HG03045 (cell line): ENCODE measurements around the gene BPIFB4.
"Not testable (repeated sequence)": the region's sequence is repeated elsewhere in the genome, so short reads cannot be mapped to it uniquely, and the experiment has no call there.

Experiments
- ATAC-seq: cut with Tn5 transposase; IDR thresholded peaks from one replicate; pipeline ENCODE4 v1.9.1; 2021; ENCODE audit warnings: mild to moderate bottlenecking, moderate library complexity; ENCODE audit not compliant: unreplicated experiment

The BPIFB4 gene

GRCh38 chr20:33079259-33079658 lies at the start of gene BPIFB4:
TSS of gene BPIFB4 (plus strand) at chr20:33079643. CDS start at chr20:33081527, 1,884 bp downstream.
- no peak for ATAC-seq

- no peak for ATAC-seq
Measured at GRCh38 chr20:33030076-33030475, 49.4 kb upstream of the BPIFB4 start.

GRCh38 chr20:33030569-33030968 lies 48.9 kb upstream of the BPIFB4 start:
- ATAC-seq: no peak

GRCh38 chr20:33031531-33031930 lies 47.9 kb upstream of the BPIFB4 start, which contains the start of gene BPIFB6:
TSS of gene BPIFB6 (plus strand) at chr20:33031648. CDS start at chr20:33031648, 0 bp downstream.
- no peak for ATAC-seq

GRCh38 chr20:33032555-33032954 lies 46.9 kb upstream of the BPIFB4 start:
- no peak for ATAC-seq

DNA sequence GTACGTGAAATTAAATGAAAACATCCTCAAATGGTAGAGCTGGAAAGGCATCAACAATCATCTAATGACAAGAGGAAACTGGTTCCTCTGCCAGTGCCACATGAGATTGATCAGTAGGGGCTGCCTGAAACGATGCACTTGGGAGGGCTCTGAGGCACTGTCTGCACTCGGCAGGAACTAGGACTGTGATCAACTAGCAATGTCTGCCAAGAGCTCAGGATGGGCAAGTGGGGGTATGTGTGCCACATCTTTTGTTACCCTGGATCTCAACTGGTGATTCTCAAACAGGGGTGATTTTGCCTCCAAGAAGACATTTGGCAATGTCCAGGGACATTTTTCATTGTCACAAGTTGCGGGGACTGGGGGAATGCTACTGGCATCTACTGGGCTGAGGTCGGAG lies 46.1 kb upstream of the BPIFB4 start:
- no peak for ATAC-seq

GRCh38 chr20:33034115-33034514 lies 45.3 kb upstream of the BPIFB4 start:
- ATAC-seq: no peak

- ATAC-seq: no peak
Measured at GRCh38 chr20:33034901-33035492, 44.4 kb upstream of the BPIFB4 start.

DNA sequence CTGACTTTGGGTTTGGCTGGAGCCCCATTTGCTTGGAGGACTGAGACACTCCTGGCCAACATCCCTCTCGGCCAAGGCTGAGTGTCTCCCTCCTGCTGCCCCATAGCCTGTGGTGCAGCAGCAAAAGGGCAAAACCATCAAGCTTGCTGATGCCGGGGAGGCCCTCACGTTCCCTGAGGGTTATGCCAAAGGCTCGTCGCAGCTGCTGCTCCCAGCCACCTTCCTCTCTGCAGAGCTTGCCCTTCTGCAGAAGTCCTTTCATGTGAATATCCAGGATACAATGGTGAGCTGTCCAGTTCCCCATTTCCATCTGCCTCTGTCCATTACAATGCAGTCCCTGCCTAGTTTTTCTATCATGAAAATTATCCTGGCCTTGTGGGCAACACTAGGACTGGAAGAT lies 42.0 kb upstream of the BPIFB4 start:
- no peak for ATAC-seq

GRCh38 chr20:33038243-33038642 lies 41.2 kb upstream of the BPIFB4 start:
- ATAC-seq: no peak

DNA sequence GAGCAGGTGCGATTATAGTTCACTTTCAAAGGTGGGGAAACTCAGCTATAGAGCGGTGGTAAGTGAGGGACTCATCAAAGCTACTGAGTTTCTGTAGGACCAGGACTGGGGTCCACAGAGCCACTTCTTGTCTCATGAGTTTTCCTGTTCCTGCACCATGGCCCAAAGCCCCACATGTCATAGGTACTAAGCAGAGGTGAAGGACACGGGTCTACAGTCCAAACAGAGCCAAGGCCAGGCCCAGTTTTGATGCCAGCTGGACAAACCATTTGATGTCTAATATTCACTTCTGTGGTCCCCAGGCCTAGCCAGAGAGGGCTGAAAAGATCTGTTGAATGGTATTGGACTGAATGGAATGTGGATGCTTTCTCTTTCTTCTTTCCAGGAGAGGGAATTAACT lies 37.0 kb upstream of the BPIFB4 start:
- ATAC-seq: no peak

DNA sequence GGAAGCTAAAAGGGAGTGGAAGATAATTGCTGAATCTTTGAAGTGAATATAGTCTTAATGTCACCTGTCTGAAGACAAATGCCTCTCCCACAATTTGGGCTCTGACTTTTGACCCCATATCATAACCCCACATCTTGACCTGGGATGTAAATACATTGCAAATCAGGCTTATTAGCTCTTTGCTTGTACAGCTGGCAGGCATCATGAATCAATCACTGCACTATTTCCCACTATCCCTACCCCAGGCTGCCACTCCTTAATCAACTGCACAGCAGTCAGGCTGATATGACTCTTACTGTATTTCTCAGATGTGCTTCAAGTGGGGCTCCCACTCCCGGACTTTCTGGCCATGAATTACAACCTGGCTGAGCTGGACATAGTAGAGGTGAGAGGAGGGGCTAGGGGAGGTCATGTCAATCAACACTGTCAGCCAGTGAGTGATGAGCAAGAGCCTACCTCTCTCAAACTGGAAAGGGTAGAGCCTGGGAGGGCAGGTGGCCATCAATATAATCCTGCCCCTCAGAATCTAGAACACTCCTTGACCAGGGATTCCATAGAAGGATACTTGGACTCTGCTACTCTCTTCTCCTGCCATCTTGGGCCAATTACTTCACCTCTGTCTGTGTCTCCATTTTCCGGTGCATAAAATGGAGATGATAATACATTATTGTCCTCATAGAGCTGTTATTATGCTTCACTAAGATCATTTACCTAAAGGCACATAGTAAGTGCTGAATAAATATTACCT lies 36.3 kb upstream of the BPIFB4 start:
- no peak for ATAC-seq

DNA sequence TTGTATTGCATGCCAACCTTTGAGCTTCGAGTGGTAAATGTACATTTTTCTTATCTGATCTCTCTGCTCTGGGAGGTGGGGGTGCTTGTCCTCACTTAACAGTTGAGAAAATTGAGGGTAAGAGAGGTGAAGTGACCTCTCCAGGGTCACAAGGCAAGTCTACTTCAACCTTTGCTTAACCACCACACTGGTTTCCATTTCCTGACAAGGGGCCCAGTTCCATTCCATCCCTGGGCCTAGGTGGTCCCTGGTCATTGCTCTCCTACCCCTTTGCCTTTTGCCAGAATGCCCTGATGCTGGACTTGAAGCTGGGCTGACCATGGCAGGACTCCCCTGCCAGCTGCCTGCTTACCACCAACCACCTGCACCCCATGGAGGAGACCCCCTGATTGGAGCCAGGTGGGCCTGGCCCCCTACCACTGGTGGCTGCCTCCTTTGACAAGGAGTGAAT lies 35.7 kb upstream of the BPIFB4 start:
- ATAC-seq: no peak

- not testable (repeated sequence) for ATAC-seq
Measured at GRCh38 chr20:33045129-33045721, 34.2 kb upstream of the BPIFB4 start.

DNA sequence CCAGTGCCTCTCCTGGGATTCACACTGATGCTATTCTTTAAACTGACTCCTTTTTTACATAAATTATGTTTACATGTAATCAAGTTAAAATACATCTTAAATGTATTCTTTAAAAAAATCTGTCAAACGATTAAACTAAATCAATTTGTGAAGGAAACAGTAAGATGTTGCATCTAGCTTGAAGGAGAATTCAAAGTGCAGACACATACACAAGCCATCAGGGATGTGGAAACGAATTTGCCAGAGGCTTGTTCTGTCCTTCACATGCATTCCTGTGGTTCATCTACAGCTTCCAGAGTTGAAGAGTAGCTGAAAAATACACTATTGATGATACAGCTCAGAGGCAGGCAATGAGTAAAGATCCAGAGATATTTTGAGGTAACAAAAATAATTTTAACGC lies 33.0 kb upstream of the BPIFB4 start:
- no peak for ATAC-seq

GRCh38 chr20:33051333-33051732 lies 28.1 kb upstream of the BPIFB4 start:
- ATAC-seq: no peak

DNA sequence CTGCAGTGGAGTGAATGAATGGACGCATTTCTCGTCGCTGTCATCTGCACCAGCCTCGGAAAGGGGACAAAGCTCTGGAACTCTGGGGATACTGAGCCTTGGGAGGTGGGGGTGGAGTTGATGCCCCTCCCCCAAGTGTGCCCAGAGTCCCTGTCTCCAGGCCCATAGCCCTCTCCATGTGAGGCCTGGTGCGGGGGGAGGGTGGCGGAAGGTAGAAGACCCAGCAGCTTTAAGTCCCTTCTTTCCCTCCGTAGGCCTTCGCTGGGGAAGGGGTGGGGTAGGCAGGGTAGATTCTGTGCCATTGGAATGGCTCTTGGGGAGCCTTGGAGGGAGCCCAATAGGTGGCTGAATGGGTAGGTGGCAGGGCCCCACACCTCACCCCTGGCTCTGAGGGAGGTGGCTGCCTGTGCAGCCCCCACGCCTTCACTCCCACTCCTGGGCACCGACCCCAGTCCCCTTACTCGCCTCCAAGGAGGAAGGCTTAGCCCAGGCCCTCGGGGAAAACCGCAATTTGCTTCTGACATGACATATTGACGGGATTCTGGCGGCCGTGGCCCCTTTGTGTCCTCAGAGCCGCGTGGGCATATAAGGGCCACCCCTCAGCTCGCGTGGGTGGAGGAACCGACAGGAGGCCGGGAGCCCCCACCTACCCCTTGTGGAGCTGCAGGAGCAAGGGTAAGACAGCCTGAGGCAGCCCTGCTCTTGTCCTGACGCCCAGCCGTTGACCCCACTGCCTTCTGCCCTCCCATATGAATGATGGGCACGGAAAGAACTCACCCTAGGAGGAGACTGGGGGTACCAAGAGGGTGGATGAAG lies 25.9 kb upstream of the BPIFB4 start, which contains the start of gene BPIFB3:
Gene BPIFB3, plus strand, starts transcription at position 613 of the 816 bp plus-strand sequence. CDS start 1,533 bp downstream, outside the sequence.
- ATAC-seq: no peak

DNA sequence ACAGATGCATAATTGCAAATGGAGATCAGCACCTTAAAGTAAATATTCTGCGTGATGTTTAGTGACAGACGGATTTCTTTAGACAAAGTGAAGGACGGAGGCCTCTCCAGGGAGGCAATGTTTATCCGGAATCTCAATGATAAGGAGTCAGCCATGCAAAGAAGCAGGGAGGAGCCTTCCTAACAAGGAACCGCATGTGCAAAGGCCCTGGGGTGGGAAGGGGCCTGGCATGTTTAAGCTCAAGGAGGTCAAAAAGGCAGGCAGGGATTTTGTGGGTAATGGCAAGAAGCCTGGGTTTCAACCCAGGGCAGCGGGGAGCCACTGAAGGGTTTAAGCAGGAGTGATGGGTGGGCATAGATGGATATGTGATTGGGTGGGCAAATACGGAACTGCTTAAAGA lies 25.1 kb upstream of the BPIFB4 start:
- no peak for ATAC-seq

DNA sequence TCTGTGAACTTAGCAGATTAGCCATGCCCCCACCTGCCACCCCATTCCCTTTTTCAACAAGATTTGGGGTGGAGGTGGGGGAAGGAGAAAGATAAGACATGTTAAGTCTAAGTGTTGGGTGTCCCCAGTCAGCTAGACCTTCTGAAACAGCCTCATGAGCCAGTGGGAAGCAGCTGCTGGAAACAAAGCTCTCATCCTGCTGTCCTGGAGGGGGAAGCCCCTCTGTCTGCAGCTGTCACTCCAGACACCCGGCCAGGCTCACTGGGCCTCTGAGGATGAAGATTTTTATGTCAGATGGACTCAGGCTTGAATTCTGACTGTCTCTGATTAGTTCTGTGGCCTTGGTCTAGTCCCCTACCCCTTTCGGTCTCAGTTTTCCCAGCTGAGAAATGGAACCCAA lies 24.7 kb upstream of the BPIFB4 start:
- no peak for ATAC-seq

GRCh38 chr20:33059136-33059535 lies 20.3 kb upstream of the BPIFB4 start:
- no peak for ATAC-seq

- ATAC-seq: no peak
Measured at GRCh38 chr20:33059741-33060390, 19.6 kb upstream of the BPIFB4 start.
